Measurements from ENCODE around the gene PNPO. TPM values are rescaled to one million over a fixed set of nuclear protein-coding genes. Genes with fewer than 3 reads are reported as not detected.

PNPO gene
- 27.8 TPM for total RNA-seq
- long read RNA-seq, transcript PNPO-217 (7 exons, 3,465 nt) = major isoform, 26 of 30 reads
- long read RNA-seq, partial matches to known transcripts = 0 of 30 reads
- long read RNA-seq, other reads (novel, unspliced or antisense) = 0 of 30 reads

DNA sequence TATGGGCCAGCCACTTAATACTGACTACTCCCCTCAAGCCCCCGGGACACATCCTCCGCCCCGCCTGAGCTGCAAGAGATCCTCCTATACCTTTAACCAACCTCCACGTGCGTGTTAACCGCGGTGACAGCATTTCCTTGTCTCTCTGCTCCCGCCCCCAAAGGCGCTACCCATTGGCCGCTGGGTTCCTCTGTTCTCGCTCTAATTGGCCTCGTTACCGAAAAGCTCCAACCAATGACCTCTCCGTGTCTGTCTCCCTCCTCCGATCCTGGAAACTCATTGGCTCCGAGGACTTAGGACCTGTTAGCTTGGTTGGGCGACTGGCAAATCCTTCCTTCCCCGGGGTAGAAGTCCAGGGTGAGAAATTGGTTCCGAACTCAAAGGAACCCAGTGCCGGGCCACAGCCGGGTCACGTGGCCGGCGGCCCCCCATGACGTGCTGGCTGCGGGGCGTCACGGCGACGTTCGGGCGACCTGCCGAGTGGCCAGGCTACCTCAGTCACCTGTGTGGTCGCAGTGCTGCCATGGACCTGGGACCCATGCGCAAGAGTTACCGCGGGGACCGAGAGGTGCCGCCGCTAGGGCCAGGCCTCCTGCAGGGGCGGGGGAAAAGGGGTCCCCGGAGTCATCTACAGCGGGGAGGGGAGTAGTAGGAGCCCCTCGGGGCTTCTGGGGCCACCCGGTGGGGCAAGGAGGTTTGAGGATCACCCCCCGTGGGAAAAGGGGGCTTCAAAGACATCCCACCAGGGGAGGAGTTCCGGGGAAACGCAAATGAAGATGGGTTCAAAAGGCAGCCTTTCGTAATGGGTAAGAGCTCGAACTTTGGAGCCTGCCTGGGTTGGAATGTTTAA lies at the start of gene PNPO:
Gene PNPO (plus strand): TSS at position 326 of the 850 bp plus-strand sequence. CDS start 105 bp downstream, at position 431.
- peak; percentile 97 for ATAC-seq
- peak; percentile 96 for DNase-seq (ENCODE audit: missing footprints)
- intact Hi-C loops (cut with DNase I) = loop anchor here (2.0 kb wide), 2 partner anchors 25 to 45 kb away; partner anchors contain the start of gene SP2

DNA sequence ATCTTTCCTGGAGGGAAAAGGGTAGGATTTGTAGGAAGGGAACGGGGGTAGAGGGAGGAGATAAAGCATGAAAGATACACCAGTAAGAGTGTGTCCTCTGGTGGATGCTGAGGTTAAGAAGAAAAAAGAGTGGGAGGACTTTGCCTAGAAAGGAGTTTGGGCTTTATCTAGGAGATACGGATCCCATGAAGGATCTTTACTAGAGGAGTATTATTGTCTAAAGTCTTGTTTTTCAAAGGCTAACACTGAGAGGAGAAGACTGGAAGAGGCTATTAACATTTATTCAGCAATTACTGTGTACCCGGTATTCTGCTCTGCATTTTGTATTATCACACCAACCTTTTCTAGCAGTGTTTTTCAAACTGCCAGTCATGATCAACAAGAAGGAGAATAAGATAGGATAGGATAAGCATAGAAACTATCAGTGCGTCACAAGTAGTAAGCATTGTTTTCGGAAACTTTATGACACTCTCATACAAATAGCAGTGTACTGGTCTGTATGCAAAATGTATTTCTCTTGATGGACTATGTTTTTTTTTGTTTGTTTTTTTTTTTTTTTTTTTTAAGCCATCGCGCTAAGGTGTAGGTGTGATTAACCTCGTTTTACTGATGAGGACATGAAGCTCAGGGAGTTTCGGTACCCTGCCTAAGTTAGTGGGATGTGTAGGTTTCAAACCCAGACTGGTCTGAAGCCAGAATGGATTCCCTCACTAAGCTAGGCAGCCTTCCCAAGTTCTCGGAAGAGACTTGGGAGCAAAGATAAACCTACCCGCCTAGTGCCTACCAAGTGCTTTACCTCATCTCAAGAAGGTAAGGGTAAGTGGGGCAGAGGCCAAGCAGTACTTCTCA lies 46.6 kb upstream of the PNPO start:
- DNase-seq (ENCODE audit: missing footprints) = no peak
- ATAC-seq = no peak
- intact Hi-C loops (cut with DNase I) = loop anchor here (10.0 kb wide), 1 partner anchor 200 kb away; the partner anchor contains the start of gene TBKBP1

DNA sequence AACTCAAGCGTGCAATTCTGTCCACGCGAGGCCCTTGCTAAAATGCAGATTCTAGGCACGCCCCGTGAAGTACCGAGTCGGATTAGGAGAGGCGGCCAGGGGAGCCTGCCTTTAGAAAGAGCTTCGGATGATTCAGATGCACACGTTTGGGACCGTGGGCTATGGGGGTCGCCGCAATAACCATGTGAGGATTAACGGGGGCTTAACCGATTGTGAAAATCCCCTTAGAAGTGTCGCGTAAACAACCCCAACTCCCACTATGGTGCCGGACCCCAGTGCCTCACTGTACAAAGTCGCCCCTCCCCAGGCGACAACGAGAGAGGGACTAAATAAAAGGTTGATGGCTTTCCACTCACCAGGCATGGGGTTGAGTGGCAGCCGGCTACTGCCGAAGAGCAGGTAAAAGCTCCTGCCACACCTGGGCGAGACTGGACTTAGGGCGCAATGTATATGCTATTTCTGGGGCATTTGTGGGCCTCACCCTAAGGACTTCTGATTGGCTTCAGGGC lies 46.0 kb upstream of the PNPO start:
- DNase-seq (ENCODE audit: missing footprints) (no peak), ATAC-seq (peak; percentile 0)
- intact Hi-C loops (cut with DNase I) = loop anchor here (10.0 kb wide), 1 partner anchor 201 kb away; the partner anchor contains the start of gene TBKBP1

DNA sequence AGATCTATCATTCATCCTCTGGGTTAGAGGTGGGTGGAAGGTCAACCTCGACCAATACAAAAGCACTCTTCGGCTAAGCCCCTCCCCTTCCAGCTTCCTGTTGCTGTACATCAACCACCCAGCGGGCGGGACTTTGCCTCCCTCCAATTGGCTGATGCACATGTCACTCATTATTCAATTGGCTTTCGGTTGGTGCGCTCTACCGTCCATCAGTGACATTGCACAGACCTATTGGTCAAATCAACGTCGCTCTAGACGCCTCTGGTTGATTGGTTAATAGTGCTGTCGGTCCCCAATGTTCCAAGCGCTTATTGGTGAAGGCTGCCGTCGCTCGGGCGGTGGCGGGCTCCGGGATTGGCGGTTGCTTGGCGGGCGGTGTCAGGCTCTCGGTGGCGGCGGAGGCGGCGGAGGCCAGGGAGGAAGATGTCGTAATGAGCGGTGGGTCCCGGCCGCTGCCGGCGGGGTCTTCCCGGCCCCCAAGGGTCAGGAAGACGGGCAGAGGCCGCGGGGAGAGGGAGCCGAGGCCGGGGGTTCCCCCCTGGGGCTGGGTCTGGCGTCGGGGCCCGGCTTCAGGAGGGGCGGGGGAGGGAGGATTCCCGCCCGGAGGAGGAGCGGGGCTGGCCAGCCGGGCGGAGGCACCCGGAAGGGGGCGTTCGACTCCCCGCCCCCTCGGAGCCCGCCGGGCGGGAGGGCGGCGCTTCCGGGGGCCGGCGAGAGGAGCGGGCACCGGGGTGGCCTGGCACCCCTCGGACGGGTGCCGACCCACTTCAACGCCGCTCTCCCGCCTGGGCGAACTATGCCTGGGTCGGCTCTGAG lies 45.3 kb upstream of the PNPO start, which contains the start of gene SP2:
Gene SP2 (plus strand): TSS at position 381 of the 816 bp plus-strand sequence. CDS start 51 bp downstream, at position 432.
- intact Hi-C loops (cut with DNase I) = loop anchor here (1.0 to 10.0 kb wide), 4 partner anchors 45 to 201 kb away; partner anchors contain the start of genes PNPO and TBKBP1
- ATAC-seq = peak; percentile 95
- peak; percentile 99 for DNase-seq (ENCODE audit: missing footprints)

DNA sequence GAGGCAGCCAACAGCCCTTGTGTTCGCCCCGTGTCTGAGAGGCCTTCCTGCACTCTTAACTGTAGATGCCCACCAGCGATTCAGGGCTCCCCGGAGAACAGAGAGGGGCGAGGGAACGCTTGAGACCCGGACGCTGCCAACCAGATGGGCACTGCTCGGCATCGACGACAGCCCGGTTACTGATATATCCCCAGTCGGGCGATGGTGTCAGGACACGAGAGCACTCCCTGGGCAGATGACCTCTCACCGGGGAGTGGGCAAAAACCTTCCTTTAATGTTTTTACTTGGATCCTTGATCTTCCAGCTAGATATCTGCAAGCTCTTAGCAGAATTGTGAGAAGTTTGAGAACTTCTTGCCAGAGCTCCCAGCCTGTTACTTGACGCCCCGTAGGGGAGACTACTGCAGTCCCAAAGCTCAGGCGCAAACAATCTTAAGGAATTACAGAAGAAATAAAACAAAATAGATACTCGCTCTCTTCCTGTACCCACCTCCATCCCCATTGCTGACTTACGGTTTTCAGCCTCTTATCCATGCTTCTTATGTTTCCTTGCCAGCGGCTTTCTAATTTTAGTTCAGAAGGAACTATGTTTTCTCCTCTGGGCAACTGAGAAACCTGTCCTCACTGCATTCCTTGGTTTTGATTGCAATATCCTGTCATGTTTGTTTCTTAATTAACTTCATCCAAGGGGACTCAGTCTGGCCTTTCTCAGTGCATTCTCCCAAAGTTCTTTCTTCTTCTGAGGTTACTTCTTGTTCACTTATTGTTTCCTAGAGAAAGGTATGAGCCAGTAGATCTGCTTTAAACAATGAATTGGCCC lies 44.5 kb upstream of the PNPO start:
- intact Hi-C loops (cut with DNase I) = loop anchor here (1.0 to 10.0 kb wide), 4 partner anchors 44 to 202 kb away; partner anchors contain the start of genes PNPO and TBKBP1
- no peak for ATAC-seq

DNA sequence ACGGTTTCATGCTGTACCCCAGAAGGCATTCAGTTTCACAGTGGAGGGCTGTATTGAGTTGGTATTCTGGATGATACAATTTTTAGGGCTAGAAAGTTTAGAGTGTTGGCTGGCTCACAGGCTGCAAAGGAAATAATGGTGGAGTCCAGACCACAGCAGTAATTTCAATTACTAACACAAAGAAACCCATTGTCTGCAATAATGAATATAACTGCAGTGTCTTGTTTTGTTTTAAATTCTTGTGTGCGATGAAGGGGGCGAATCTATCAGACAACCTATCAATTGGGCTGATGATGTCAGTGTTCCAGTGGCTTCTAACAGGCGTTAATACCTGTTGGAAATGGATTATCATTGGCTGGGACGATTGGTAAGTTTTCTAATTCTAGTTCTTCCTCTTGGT lies 43.8 kb upstream of the PNPO start:
- no peak for ATAC-seq
- DNase-seq (ENCODE audit: missing footprints) = no peak
- intact Hi-C loops (cut with DNase I) = loop anchor here (2.0 to 10.0 kb wide), 3 partner anchors 43 to 203 kb away; partner anchors contain the start of genes PNPO and TBKBP1

More for the DNA sequence above, 44.5 kb upstream of the PNPO start:
- no peak for DNase-seq (ENCODE audit: missing footprints)

DNA sequence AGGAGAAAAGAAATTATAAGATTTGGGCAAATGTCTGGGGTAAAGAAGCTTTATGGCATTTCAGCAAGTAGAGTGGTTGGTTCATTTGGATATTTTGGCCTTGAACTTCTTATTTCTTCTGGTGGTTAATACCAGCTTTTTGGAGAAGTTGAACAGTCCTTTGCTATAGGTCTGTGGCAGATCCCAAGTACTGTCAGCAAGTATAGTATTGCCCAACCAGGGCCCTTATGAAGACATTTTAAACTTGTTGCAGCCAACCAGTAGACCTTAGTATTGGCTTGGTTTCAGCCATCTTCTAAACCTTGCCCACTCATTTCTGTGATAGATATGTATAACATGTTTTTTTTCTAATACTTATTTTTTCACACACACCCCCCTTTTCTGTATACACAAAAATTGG lies 43.1 kb upstream of the PNPO start:
- intact Hi-C loops (cut with DNase I) = loop anchor here (10.0 kb wide), 1 partner anchor 203 kb away; the partner anchor contains the start of gene TBKBP1

DNA sequence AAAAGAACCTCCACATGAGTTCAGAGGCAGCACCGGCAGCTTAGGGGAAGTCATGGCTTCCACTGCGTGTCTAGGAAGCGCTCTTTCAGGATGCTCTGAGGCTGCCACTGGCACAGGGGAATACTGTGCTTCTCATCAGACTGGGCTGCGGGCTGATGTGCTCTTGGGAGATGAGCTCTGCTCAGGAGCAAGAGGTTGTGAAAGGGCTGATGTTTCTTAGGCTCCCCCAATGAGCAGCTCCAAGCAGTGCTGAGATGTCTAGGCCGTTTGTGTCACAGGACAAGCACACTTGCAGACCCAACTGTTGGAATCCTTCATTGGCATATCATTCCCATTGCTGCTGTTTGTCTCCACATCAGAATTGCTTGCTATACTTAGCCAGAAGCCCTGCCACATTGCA lies 41.7 kb upstream of the PNPO start:
- ATAC-seq (no peak), DNase-seq (ENCODE audit: missing footprints) (no peak)
- intact Hi-C loops (cut with DNase I) = loop anchor here (10.0 kb wide), 1 partner anchor 205 kb away; the partner anchor contains the start of gene TBKBP1

More for the DNA sequence above, 43.1 kb upstream of the PNPO start:
- DNase-seq (ENCODE audit: missing footprints) (no peak), ATAC-seq (no peak)

DNA sequence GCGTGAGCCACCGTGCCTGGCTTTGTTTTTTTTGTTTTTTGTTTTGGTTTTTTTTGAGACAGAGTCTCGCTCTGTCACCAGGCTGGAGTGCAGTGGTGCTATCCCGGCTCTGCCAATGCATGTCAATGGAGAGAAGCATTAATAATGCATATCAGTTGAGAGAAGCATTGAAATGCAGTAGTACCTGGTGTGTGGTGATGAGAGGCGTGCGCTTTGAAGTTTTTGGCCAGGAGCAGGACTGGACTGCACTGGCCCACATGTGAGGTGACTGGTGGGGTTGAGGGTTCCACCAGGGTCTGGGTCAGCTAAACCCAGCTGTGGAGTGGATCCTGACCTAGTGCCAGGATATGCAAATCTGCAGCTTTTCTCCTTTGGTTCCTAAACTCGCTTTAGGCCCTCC lies 39.9 kb upstream of the PNPO start:
- DNase-seq (ENCODE audit: missing footprints) (no peak), ATAC-seq (no peak)
- intact Hi-C loops (cut with DNase I) = no loop called here

DNA sequence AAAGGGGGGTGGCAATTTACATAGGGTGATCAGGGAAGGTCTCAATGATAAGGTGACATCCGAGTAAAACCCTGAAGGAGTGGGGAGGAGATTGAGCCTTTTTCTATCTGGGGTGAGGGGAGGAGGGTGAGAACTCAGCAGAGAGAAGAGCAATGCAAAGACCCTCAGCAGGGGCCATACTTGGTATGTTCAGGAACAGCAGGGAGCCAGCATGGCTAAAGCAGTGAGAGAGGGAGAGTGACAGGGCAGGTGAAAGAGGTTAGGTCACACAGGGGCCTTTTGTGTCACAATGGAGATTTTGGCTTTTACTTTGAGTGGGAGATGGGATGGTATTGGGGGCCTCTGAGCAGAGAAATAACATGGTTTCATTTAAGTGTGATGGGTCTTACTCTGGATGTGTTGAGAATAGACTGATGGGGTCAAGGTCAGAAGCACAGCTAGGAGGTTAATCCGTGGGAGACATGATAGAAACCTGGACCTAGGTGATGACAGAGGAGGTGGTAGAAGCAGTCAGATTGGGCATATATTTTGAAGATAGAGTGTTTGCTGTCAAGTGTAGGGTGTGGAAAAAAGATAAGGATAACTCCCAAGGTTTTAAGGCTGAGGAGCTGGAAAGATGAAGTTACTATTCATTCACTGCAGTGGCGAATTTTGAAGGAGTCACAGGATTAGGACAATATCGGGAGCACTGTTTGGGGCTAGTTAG lies 39.2 kb upstream of the PNPO start:
- intact Hi-C loops (cut with DNase I) = no loop called here
- DNase-seq (ENCODE audit: missing footprints) = no peak
- ATAC-seq = no peak

DNA sequence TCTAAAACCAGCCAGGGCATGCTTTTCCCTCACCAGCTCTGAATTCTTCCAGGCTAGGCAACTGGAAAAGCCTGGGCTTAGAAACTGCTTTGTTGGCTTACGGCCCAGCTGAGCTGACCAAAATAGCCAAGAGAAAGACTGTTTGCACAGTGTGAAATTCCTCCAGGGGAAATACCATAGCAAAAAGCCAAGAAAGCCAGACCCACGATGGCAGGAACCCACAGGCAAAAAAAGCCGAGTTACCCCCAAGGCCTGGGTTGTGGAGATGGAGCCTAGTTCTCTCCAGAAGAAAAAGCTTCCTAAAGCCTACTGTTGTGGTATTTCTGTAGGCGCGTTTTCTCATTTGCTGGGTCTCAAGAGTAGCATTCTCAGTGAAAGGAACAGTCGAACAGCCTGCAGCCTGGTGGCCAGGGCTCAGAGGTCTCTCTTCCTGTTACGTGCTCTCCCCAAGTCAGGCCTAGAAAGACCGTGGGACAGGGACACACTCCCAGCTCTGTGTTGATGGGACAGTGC lies 36.1 kb upstream of the PNPO start:
- intact Hi-C loops (cut with DNase I) = no loop called here
- peak; percentile 86 for ATAC-seq
- no peak for DNase-seq (ENCODE audit: missing footprints)

DNA sequence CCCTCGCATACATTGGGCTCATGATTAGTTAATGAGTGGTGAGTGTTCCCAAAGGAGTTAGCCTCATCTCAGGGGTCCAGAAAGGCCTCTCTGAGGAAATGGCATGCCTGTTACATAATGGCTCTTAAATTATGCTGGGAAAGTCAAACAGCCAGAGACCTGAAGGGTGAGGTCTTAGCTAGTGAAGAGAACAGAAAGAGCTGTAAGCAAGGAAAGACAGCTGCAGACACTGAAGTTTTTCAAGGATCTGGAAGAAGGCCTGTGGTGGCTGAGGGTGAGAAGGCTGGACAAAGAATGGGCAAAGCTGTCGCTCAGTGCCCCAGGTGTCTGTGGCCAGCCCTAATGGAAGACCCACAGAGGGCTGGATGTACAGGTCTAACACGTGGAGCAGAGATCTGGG lies 34.9 kb upstream of the PNPO start:
- ATAC-seq (no peak), DNase-seq (ENCODE audit: missing footprints) (no peak)
- intact Hi-C loops (cut with DNase I) = no loop called here

DNA sequence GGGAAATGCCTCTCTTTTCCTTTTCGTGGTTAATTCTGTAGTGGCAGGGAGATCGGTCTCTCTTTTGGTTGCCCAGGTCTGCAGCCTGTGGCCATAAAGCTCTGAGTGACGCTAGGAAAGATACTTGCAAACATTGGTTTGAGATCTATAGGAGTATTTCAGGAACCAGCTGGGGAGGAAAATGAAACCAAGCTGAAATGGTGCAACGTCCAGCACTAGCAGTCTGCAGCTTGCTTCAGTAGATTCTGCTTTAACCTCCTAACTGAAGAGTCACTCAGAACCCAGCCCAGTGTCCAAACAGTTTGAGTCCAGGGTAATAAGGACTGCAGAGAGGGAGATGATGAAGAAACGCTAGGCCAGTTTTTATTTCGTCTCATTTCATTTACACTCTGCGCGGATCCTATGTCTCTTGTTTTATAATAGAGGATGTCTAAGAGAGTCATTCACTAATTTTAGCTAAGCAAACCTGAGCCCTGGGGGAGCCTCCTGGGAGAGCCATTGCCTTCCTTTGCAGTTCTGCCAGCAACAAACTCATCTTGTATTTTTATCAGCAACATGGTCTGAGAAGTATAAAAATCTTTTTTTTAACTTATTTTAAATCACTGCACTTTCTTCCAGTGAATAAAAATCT lies 33.3 kb upstream of the PNPO start:
- no peak for DNase-seq (ENCODE audit: missing footprints)
- ATAC-seq = no peak
- intact Hi-C loops (cut with DNase I) = no loop called here

DNA sequence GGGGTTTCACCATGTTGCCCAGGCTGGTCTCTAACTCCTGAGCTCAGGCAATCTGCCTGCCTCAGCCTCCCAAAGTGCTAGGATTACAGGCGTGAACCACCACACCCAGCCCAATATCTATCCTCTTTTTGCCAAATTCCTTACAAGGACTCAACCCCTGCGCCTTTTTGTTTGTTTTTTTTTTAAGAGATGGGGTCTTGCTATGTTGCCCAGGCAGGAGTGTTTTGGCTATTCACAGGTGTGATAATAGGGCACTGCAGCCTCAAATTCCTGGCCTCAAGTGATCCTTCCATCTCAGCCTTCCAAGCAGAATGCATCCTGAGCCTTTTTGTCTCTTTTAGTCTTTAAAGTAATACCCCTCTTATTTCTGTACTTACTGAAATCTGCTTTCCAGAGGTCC lies 28.3 kb upstream of the PNPO start:
- intact Hi-C loops (cut with DNase I) = no loop called here
- ATAC-seq (no peak), DNase-seq (ENCODE audit: missing footprints) (no peak)

DNA sequence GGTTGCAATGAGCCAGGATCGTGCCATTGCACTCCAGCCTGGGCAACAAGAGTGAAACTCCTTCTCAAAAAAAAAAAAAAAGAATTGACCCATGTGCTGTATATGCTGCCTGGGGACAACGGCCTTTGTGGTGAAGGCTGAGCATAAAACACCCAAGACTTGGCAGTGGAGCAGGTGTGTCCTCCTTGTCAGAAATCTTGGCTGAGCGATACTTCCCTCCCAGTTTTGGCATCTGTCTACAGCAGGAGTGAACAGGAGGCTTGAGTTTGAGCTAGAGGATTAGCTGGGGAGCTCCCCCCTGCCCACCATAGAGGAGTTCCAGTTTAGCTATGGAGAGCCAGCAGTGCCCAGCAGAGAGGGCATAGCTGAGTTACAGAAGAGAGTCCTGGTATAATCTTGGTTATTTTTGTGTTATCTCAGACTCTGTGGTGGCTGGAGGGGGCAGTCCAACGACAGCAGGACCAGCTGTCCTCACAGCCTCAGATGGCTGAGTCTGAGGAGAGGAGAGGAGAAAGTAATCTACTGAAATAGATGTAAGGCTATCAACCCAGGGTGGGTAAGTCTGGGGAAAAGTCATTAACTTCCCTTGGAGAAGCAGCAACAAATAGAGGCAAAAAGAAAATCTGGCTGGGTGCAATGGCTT lies 26.9 kb upstream of the PNPO start:
- ATAC-seq (peak; percentile 68), DNase-seq (ENCODE audit: missing footprints) (peak; percentile 33)
- intact Hi-C loops (cut with DNase I) = no loop called here
